DMS53 treated with DMSO at 0.1 percent for 48 hours (cell line): ENCODE results near the gene RHOF.
A peak's percentile ranks its signal among the peaks of the same experiment; 100 is the strongest.

ENCODE experiments used
- DNase-seq: peaks from one replicate; lab custom pipeline; 2025; ENCODE audit not compliant: unreplicated experiment; lab: John Stamatoyannopoulos, UW

RHOF gene

DNA sequence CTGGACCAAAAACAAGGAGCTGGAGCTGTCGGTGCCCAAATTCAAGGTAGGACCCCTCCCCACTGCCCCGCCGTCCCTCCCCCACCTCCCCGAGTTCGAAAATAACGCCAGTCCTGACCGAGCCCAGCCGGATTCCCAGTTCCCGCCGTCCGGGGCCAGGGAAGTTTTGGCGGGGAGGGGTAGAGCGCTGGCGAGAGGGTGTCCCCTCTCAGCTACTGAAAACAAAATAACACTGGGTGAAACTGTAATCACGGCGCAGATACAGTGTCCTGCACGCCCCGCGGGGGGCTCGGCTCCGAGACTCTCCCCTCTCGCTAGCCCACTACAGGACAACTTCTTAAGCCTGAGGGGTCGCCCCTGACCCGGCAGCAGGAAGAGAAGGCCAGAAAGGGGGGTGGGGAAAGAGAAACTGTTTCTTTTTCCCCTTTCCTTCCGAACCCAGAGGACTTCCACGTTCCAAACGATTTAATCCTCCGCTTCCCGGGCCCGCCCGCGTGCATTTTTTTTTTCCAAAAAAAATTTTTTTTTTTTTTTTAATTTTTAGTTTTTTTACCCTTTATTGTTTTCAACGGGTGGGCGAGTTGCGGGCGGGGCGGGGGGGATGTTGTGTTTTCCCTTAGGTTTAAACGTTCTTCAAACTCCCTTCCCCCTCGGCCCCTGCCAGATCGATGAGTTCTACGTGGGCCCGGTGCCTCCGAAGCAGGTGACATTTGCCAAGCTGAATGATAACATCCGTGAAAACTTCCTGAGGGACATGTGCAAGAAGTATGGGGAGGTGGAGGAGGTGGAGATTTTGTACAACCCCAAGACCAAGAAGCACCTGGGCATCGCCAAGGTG lies 11.9 kb upstream of the RHOF start:
- no peak for DNase-seq

DNA sequence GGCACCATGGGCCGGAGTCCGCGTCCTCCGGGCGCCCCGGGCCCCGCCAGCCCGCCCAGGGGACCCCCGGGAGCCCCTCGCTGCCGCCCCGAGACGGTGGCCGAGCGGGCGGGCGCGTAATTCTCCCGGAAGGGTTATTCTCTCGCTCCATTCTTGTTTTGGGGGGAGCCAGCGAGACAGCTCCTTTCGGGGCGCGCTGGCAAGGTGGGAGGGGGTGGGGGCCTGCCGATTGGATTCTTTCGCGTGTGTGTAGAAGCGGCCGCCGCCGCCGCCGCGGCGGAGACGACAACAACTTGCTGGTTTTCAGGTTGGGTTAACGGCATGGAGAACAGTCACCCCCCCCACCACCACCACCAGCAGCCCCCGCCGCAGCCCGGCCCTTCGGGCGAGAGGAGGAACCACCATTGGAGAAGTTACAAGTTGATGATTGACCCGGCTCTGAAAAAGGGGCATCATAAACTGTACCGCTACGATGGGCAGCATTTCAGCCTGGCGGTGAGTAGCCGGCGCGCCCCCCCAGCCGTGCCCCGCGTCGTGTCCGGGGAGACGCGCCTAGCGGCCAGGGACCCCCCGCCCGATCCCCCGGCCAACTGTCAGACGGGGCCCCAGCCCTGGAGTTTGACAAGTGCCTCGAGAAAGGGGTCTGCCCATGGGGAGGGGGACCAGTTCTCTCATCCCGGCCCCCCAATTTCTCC lies 11.1 kb upstream of the RHOF start:
- DNase-seq = no peak

DNA sequence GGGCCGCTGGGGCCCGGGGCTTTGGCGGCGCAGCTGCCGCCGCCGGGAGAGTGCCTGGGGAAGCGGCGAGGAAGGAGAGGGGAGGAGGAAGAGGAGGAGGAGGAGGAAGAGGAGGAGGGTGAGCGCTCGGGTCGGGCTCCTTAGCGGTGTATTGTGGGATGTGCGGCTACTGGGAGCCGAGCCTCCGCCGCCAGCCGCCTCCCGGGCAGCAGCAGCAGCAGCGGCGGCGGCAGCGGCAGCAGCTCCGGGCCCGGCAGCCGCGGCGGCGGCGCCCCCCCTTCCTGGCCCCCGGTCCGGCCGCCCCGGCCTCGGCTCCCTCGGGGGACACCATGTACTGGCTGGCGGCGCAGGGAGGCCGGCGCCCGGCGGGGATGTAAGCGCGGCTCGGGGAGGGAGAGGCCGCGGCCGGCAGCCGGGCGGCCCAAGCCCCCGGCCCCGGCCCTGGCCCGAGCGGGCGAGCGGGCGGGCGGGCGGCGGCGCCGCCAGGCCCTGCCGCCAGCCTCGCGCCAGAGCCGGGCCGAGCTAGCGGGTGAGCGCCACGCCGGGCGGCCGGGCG lies 10.5 kb upstream of the RHOF start, which contains the start of gene SETD1B:
Gene SETD1B (plus strand): TSS at position 149 of the 556 bp plus-strand sequence. CDS start 729 bp downstream, outside the sequence.
- DNase-seq = no peak

DNA sequence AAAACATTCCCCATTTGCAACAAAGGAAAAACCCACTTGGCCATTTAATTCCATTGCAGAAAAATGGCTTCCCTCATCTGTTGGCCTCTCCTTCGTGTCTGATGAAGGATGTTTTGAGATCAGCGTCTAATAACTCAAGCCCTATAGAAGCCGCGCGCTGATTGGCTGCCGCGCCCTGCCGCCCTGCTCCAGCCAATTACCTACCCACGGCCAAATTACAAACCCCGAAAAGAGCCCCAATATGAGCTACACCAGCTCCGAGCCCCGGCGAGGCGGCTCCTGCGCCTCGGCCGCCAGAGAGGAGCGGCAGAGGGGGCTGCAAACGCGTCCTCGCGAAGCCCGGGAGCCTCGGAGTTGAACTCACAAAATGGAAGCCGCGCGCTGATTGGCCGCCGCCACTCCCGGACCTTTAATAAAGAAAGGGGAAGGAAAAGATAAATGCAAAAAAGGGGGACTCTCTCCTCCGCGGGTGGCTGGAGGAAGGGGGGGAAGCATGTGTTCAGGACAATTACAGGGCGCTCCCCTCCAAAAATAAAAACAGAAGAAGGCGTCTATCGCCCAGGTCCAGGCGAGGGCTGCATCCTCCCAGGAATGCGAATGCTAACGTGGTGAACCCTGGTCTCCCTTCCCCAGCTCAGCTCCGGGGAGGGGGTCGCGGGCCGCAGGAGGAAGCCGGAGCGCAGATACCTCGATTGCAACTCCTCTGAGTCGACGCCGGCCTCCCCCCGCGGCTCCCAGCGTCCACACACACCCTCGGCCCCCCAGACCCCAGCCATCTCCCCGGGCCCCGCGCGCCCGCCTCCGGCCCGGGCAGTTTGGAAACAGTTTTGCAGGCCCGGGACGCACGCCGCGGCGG lies 9.6 kb upstream of the RHOF start:
- peak; percentile 84 for DNase-seq

DNA sequence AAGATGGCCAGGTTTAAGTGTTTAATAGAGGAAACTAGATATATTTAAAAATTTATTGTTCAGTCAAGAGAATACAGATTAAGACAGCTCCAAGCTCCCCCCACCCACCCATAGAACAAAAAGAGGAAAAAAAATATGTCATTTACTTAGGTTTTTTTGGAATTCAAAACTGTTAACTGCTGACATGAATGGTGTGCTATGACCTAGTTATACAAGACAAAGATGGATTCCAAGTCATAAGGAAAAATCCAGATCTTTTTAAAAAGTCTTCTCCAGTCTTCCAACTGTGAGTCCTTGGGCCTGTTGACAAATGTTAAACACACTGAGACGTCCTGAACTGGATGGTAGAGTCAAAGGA lies 9.0 kb upstream of the RHOF start:
- no peak for DNase-seq

DNA sequence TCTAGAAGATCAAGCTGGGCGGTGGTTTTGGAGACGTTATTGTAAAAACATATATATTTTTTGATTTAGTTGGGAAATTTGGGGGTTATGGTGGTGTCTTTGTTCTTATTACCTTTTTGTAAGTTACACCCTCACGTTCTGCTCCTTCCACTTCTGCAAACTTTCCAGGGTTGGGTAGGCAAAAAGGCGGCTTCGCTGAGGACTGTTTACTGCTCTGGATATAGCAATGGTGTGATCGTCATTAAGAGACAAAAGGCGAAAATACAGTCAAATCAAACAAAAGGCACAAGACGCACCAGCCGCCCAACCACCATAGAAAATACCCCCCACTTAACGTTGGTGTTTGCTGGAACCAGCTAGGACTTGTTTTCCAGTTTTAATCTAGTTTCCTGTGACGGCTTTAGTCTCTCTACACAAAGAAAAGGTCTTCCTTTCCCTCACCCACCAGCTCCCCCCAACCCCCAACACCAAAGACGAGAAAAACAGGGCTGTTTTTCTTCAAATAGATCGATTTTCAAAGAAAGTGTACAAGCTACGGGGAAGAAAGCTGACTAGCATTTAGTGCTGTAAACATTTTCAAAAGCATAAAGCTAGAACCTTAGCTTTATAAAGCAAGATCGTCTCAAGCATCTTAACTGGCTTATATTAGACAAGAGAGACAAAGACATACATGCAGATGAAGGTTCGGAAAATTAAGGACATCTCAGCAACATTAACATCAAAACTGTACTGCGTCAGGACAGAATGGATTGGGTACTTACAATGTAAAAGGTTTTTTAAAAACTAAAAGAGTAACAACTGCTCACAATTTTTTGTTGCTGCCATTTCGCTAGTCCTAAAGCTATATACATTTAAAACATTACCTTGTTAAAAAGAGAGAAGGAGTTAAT lies 8.4 kb upstream of the RHOF start:
- peak; percentile 57 for DNase-seq

DNA sequence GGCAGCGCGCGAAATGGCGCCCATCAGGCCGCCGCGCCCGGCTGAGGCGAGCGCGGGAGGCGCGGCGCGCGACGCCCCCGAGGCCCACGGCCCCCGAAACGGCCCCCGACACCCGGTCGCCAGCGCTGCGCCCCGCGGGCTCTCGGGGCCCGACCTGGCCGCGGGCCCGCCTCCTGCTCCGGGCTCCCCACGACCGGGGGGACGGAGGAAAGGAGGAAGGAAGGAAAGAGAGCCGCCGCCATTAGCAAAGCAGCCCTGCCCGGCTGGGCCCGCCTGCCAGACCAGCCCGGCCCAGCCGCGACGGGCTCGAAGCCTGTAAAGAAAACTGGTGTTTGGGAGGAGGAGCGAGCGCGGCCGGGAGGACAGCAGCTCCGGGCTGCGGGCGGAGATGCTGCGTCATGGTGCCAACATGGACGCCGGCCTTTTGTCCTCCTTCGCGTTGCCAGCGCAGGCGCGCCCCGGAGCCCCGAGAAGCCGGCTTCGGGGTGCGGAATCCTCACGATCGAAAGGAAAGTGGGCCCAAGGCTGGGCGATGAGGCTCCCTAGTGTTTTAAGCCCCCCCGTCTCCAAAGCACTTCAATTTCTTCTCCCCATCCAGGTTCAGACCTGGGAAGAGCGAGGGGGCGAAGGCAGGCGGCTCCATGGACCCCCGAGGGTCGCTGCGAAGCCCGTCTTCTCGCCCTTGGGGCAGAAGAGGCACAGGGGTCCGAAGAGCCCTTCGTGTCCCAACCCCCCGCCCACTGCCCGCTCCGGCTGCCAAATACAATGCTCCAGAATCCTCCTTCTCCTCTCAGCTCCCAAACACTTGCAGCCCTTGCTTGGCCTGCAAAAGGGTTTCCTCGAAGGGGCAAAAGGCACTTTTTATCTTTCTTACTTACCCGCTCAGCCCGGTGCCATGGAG lies 7.5 kb upstream of the RHOF start:
- peak; percentile 49 for DNase-seq

DNA sequence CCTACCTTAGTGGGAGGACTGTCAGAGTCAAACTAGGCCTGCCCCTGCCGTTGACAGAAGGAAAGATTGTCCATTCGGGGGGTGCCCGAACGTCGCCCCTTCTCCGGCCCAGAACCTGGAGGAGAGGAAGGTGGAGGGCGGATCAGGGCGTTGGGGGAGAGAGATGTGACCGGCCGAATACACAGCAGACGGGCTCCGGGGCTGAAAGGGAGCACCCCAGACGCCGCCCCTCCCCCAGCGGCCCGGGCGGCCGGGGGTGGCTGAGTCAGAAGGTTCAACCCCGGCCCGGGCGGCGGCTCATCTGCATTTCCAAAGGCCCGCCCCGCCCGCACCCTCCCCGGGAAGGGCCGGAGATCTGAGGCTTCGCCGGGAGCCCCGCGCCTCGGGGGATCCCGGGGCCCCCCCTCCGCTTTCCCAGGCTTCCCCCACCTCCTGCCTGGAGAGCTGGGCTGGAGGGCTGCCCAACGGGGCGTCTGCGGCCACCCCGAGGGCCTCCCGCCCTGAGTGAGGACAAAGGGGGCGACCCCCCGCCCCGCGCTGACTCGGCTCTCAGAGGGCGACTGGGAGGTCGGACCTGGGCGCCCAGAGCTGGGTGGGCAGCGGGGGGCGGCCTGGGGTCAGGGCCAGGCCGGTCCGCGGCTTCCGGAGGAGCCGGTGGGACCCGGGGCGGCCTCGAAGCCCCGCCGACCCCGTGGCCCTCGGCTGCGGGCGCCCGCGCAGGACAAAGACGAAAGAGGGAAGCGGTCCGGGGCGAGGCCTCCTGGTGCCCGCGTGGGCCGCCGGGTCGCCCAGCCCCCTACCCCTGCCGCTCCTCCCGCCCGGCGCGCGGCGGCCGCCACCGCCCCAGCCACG lies 6.6 kb upstream of the RHOF start:
- peak; percentile 75 for DNase-seq

DNA sequence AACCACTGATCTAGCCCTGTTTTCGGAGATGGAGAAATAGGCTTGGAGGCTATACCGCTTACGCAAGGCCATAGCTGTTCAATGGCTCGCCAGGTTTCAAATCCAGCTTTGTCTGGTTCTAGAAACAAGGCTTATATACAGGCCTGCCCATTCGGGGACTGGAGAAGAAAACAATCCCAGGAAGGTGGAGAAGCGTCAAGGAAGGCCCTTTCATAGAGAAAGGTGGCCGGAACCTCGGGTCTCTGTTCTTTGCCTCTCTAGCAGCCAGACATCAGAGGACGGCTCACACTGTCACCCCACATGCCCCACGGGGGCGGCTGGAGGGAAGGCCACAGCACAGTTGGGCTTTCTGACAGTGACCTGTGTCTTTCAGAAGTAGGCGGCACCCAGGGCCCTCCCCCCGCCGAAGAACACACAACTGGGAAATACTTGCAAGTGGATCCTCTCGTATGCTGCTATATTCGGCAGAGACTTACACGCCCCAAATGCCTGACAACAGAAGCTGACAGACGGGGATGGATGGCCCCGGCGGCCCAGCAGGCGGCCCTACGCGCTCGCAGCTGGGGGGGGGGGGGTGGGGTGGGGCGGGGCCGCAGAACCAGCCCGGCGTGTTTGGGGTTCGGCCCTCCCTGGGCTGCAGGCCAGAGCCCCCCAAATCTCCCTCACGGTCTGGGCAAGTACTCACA lies 5.8 kb upstream of the RHOF start:
- peak; percentile 69 for DNase-seq

DNA sequence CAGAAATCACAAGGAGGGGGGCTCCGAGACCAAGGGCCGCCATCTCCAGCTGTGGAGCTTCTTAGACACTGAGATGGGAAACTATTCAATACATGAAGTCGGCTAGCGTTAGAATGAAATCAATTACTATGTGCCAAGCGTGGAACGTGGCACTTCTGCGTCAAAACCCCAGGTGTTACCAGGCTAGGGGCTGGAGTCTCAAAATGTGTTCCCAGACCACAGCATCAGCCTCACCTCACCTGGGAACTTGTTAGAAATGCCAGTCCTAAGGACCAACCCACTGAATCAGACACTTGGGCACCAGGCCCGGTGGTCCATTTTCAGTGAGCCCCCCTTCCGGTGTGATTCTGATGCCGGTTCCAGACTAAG lies 5.3 kb upstream of the RHOF start:
- no peak for DNase-seq

DNA sequence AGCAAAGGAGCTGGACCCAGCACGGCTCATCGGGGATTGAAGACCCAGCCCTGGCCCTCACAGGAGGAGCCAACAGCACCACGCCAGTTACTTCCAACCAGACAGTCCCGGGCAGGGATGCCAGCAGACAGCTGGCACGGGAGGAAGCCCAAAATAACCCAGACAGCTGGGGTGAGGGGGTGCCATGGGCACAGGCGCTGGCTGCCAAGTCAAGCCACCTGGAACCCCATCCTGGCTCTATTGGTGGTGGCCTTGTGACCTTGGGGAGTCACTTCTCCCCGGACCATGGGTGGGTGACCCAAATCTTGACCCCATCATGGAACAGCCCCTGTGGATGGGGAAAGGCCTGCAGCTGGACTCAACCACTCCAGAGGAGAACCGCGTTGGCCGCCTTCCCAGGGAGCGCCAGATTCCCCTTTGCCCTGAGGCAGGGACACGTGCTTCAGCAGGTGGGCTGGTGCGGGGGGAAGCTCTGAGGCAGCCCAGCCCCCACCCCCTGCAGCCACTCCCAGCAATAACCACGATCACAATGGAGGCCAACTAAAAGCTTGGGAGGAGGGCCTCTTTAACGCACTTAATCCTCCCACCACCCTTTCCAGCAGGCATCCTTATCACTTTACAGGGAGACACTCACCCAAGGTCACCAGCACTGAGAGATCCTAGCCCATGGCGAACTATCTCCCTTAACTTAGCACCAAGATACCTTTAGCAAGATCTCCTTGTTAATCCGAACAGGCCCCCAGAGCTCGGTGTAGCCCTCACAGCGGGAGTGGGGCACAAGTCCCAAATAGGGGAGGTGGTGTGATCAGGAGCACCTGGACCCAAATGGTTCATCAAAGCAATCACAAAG lies 4.7 kb upstream of the RHOF start:
- no peak for DNase-seq

DNA sequence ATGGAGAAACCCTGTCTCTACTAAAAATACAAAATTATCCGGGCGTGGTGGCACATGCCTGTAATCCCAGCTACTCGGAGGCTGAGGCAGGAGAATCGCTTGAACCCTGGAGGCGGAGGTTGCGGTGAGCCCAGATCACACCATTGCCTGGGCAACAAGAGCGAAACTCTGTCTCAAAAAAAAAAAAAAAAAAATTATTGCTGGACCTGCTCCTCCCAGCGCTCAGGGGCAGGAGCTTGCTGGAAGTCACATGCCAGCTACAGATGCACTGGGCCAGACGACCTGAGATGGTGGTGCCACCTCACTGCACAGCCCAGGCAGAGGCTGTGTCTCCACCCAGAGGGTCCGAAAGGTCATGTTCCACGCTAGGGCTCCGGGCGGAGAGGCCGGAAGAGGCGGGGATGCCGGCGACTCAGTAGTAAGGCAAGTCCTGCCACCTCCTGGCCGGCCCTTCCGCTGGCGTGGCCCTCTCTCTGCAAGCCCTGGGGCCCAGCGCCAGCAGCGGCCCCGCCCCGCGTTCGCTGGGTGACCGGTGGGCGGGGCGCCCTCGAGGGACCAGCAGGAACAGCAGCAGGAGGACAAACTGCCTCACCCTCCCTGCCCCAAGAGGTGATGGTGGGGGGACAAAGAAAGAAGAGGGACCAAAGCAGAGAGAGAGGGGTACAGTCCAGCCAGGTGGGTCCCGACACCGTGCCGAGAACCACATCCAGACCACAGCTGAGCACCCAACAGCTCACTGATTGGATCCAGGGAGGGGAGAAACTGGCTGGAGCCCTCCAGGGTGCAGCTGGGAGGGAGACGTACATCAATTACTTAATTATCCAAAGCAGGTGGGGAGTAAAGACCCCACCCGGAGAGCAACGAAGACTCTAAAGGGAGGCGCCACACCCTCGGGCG lies 3.6 kb upstream of the RHOF start:
- peak; percentile 92 for DNase-seq

DNA sequence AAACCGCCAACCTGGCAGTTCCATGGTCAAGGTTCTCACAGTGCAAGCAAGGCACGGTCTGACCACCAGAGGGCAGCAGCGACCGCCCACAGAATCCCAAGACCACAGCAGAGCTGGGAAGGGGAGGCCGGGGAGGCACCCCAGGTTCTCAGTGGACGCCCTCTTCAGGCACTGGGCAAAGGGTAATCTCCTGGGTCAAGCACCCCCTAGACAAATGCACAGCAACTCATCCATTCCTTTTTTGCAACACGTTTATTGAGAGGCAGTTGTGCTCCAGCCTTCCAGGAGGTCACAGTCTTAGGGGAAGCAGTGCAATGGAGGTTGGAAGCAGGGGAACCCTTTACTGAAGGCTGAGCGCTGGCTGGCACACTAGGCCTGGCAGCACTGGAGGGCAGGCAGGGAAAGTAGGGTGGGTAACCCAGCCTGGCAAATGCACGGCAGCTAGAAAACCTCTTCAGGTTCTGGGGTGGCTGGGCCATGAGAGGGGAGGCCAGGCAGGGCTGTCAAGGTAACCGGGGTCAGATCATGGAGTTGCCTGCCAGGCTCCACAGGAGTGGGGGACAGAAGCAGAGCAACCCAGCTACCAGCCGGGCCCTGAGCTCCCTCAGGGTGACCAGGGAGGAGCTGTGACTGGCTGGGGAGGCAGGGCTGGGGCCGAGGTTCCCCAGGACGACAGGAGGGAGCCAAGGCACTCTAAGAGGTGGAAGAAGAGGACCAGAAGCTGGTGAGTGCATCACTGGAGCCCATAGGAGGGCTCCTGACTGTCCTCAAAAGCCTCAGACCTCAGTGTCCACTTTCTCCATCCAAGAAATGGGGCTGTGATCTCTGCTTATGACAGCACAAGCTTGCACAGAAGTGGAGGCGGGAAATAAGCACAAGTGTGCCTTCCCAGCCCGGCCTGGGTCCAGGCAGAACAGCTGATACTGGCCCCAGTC lies 1.8 kb upstream of the RHOF start:
- DNase-seq = peak; percentile 58

DNA sequence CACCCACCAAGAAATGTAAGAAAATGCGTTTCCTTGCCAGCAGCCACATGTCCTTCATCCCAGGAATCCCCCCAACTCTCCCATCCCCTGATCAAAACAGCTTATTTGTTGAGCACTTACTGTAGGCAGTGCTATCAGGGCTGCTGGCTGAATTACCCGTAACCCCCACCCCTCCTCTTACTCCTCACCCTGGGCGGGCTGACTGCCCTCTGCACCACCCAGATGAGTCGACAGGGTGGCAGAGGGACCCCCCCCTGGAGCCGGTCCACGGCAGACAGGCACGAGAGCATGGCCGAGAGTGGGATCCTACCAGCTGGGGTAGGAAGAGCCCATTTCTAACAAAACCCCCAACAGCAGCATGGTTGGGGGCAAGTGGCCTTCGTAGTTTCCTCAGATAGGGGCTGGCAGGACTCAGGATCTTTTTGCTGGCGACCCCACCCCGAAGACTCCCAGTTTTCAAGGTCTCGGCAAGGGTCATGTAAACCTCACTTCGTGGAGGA lies 1.1 kb upstream of the RHOF start:
- no peak for DNase-seq
